ENCODE results near the gene SPATA9. TPM values are rescaled to one million over a fixed set of nuclear protein-coding genes. Genes with fewer than 3 reads are reported as not detected.

The SPATA9 gene
- total and polyA plus RNA-seq, 2 of the 13 experiments (the other 11 are each of a cell fraction or from before 2014, with no cell fraction given): not detected

GRCh38 chr5:95731571-95732554 is 49.1 kb upstream of the SPATA9 start (continued):
- TF ChIP-seq KIAA2018 (CRISPR knock-in tag; IDR thresholded peaks at IDR 0.05; ENCODE audit: borderline replicate concordance) (no peak), RFXAP (CRISPR knock-in tag; IDR thresholded peaks at IDR 0.05; ENCODE audit: borderline replicate concordance) (no peak), ATF1 (CRISPR knock-in tag; IDR thresholded peaks at IDR 0.05) (no peak), ZNF776 (CRISPR knock-in tag; IDR thresholded peaks at IDR 0.05) (peak; percentile 91; the same call in 1 of the 2 replicates), ZNF598 (CRISPR knock-in tag; IDR thresholded peaks at IDR 0.05; ENCODE audit: borderline replicate concordance) (peak; percentile 41; the same call in 1 of the 2 replicates), SNAPC2 (CRISPR knock-in tag; IDR thresholded peaks at IDR 0.05) (0 out of 2 replicates have a peak, but pooled peaks have one; percentile 27), ZC3H4 (CRISPR knock-in tag; IDR thresholded peaks at IDR 0.05; ENCODE audit: borderline replicate concordance) (no peak), NFYB (CRISPR knock-in tag; IDR thresholded peaks at IDR 0.05) (no peak), MIER3 (CRISPR knock-in tag; IDR thresholded peaks at IDR 0.05; ENCODE audit: borderline replicate concordance) (no peak), KMT2B (CRISPR knock-in tag; IDR thresholded peaks at IDR 0.05) (peak; percentile 68), UBTF (CRISPR knock-in tag; IDR thresholded peaks at IDR 0.05) (peak; percentile 92), ZNF850 (CRISPR knock-in tag; conservative IDR thresholded peaks at IDR 0.05) (no peak), ZXDC (CRISPR knock-in tag; IDR thresholded peaks at IDR 0.05) (peak; percentile 85; the same call in 1 of the 2 replicates)
